ENCODE results near the gene SLC35F3. TPM values are rescaled to one million over a fixed set of nuclear protein-coding genes. Genes with fewer than 3 reads are reported as not detected.

Gene SLC35F3
- total and polyA plus RNA-seq, 8 donors: 1.4 to 7.1 (median 2.5) TPM

DNA sequence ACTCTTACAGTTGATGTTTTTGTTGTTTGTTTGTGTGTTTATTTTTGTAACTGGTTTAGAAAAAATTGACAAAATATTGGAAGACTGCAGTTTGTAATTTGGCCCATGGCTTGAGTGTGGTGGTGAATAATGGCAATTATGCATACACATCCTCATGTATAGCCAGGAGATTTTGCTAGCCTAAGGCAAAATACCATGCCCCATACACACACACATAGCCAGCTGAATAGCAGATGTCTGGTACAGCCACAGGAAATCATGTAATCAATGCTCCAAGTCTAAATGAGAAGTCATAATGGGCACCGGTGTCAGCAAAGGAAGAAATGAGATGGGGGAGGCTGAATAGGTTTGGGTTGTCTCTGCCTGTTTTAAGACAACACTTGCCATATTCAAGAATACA lies 333.6 kb downstream of the SLC35F3 start:
- Histone ChIP-seq H3K9me3 (no peaks in the 10 kb centered on the region), H3K4me3 (no peak overlapping the region), H3K36me3 (no peaks in the 10 kb centered on the region), H3K27me3 (no peaks in the 10 kb centered on the region), H3K27ac (no peak overlapping the region), H3K4me1 (no peaks in the 10 kb centered on the region)
- TF ChIP-seq, protein P1, sequence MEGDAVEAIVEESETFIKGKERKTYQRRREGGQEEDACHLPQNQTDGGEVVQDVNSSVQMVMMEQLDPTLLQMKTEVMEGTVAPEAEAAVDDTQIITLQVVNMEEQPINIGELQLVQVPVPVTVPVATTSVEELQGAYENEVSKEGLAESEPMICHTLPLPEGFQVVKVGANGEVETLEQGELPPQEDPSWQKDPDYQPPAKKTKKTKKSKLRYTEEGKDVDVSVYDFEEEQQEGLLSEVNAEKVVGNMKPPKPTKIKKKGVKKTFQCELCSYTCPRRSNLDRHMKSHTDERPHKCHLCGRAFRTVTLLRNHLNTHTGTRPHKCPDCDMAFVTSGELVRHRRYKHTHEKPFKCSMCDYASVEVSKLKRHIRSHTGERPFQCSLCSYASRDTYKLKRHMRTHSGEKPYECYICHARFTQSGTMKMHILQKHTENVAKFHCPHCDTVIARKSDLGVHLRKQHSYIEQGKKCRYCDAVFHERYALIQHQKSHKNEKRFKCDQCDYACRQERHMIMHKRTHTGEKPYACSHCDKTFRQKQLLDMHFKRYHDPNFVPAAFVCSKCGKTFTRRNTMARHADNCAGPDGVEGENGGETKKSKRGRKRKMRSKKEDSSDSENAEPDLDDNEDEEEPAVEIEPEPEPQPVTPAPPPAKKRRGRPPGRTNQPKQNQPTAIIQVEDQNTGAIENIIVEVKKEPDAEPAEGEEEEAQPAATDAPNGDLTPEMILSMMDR (IDR thresholded peaks at IDR 0.05): no peak
- intact Hi-C loops (cut with DNase I): no loop called here
- DNase-seq (no peak), ATAC-seq (no peak), FAIRE-seq (no peak)
- WGBS, 2 donors: 94 to 95% methylated on average over 1 of the region's 1 CpG

DNA sequence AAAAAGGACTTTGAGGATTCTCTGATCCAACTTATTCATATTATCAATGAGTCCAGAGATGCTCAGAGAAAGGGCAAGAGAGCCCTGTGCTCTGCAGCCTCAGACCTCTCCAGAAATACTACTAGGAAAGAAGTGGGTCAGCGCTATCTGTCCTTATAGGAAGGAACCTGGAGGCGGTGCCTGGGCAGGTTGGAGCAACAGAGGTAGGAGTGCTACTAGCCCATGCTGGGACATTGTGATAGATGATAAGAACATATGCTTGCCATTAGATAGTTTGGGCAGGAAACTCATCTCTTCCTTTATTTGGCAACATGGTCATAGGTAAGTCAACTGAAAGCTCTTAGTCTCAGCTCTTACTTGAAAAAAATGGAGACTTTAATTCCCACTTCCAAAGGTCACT lies 335.0 kb downstream of the SLC35F3 start:
- no peak overlapping the region for H3K4me3 ChIP-seq
- TF ChIP-seq, protein P1 (IDR thresholded peaks at IDR 0.05): no peak
- intact Hi-C loops (cut with DNase I): no loop called here
- ATAC-seq (no peak), DNase-seq (no peak), FAIRE-seq (no peak)
- no peak overlapping the region for H3K27ac ChIP-seq
- no peaks in the 10 kb centered on the region for H3K9me3 ChIP-seq
- no peaks in the 10 kb centered on the region for H3K4me1 ChIP-seq
- WGBS, 2 donors: 97% methylated on average over 2 of the region's 2 CpGs
- H3K27me3 ChIP-seq: no peaks in the 10 kb centered on the region
- no peaks in the 10 kb centered on the region for H3K36me3 ChIP-seq

DNA sequence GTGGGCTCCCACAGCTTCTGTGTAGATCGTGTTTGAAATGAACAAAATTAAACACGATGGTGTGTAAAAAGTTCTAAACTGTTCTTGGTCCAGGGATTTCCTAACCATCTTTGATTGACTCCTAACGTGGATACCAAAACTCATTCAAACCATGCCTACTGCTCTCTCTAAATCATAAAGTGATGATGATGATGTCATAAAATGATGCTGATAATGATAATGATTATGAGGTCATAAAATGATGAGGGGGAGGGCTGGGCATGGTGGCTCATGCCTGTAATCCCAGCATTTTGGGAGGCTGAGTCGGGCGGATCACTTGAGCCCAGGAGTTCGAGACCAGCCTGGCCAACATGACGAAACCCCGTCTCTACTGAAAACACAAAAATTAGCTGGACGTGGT lies 335.5 kb downstream of the SLC35F3 start:
- H3K4me1 ChIP-seq: no peaks in the 10 kb centered on the region
- FAIRE-seq (no peak), DNase-seq (no peak), ATAC-seq (no peak)
- no peak overlapping the region for H3K4me3 ChIP-seq
- no peaks in the 10 kb centered on the region for H3K9me3 ChIP-seq
- H3K27ac ChIP-seq: no peak overlapping the region
- no peaks in the 10 kb centered on the region for H3K27me3 ChIP-seq
- TF ChIP-seq, protein P1 (IDR thresholded peaks at IDR 0.05): no peak
- intact Hi-C loops (cut with DNase I): no loop called here
- no peaks in the 10 kb centered on the region for H3K36me3 ChIP-seq
- WGBS, 2 donors: 90 to 94% methylated on average over 9 of the region's 9 CpGs

DNA sequence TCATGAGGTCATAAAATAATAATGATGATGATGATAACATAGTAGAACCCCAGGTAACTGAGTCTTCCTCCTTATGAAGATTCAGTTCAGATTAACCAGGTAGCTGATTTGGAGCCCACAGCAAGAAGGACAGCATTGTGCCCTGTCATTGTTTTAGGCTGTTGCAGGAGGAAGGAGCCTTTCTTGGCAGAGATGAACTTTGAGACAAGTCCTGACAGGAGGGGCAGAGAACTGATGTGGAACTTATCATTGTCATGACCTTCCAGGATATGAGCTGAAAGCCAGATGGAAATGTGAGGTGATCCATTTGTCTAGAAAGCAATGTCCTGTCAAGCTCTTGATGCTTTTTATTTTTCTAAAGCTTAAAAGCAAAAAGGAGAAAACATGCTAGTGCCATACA lies 336.2 kb downstream of the SLC35F3 start:
- no peak overlapping the region for H3K27ac ChIP-seq
- ATAC-seq (no peak), FAIRE-seq (no peak), DNase-seq (no peak)
- intact Hi-C loops (cut with DNase I): no loop called here
- no peaks in the 10 kb centered on the region for H3K27me3 ChIP-seq
- H3K9me3 ChIP-seq: no peaks in the 10 kb centered on the region
- H3K36me3 ChIP-seq: no peaks in the 10 kb centered on the region
- TF ChIP-seq, protein P1 (IDR thresholded peaks at IDR 0.05): no peak
- H3K4me3 ChIP-seq: no peak overlapping the region
- H3K4me1 ChIP-seq: no peaks in the 10 kb centered on the region

DNA sequence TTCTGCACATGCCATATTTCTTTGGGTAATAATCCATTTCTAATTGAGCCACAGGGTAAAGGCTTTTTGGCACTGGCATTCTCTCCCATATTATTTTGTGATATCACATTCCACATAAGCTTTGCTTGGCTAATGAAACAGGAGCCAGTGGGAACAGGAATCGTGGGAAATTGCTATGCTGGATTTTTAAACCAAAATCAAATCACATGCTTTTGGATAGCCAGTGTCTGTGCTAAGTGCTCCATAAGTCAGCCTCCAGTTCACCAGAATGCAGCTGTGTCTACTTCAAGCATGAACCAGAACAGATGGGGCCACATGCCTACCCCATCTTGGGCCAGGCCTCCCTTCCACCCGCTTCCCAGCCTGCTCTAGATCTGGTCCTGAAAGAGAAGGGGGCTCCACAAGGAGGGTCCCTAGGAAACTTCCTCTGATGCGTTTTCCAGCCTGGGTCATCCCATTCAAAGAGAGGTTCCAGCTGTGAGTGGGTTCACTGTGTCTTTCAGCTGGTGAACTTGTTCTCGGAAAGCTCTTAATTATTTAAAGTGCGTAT lies 337.5 kb downstream of the SLC35F3 start:
- ATAC-seq: no peak
- TF ChIP-seq, protein P1 (IDR thresholded peaks at IDR 0.05): no peak
- H3K9me3 ChIP-seq: no peaks in the 10 kb centered on the region
- no peak overlapping the region for H3K4me3 ChIP-seq
- no peaks in the 10 kb centered on the region for H3K36me3 ChIP-seq
- no peak for DNase-seq
- H3K27ac ChIP-seq: no peak overlapping the region
- intact Hi-C loops (cut with DNase I): no loop called here
- no peaks in the 10 kb centered on the region for H3K4me1 ChIP-seq
- H3K27me3 ChIP-seq: no peaks in the 10 kb centered on the region
- WGBS, 2 donors: 96% methylated on average over 5 of the region's 5 CpGs
- no peak for FAIRE-seq
